Activated naive CD4-positive, alpha-beta T cell treated with anti-CD3 and anti-CD28 coated beads for 36 hours (primary cell): ENCODE measurements around the gene RAD23A. TPM values are rescaled to one million over a fixed set of nuclear protein-coding genes. Genes with fewer than 3 reads are reported as not detected.
"Not testable (repeated sequence)": the region's sequence is repeated elsewhere in the genome, so short reads cannot be mapped to it uniquely, and the experiment has no call there.

Experiments used
- CTCF ChIA-PET: fragments of 350-600 bp; sonication (Branson Sonifier 250); formaldehyde crosslinking; loops from one replicate; lab custom pipeline; 2021; ENCODE audit warnings: antibody characterized with exemption; lab: Charles Lee
- DNase-seq: peaks from one replicate; pipeline ENCODE4 v3.0.0-alpha.2; 2020
- H3K27ac Mint-ChIP-seq: one replicate; pipeline ENCODE4 v1.8.0; 2021; ENCODE audit warnings: mild to moderate bottlenecking, mixed read lengths
- H3K27me3 Mint-ChIP-seq: one replicate; pipeline ENCODE4 v1.8.0; 2021; ENCODE audit warnings: low read depth, mixed read lengths
- H3K36me3 Mint-ChIP-seq: one replicate; pipeline ENCODE4 v1.8.0; 2021; ENCODE audit warnings: low read depth, mixed read lengths
- H3K4me1 Mint-ChIP-seq: one replicate; pipeline ENCODE4 v1.8.0; 2021; ENCODE audit warnings: low read depth, mixed read lengths
- H3K4me3 Mint-ChIP-seq: one replicate; pipeline ENCODE4 v1.8.0; 2021; ENCODE audit warnings: mild to moderate bottlenecking, moderate library complexity, mixed read lengths
- H3K9me3 Mint-ChIP-seq: one replicate; pipeline ENCODE4 v1.8.0; 2021; ENCODE audit warnings: mixed read lengths
- intact Hi-C: fragments of 100-400 bp; cut with micrococcal nuclease; formaldehyde crosslinking; loops from one replicate; pipeline ENCODE4 v1.15.1; 2023
- total RNA-seq, 2 experiments: library from RNA; stranded (reverse); gene quantifications; one replicate each; pipeline ENCODE4 v1.2.3, GENCODE V29; 2021

Gene RAD23A
- total RNA-seq, 2 experiments from 2014 or later: 219 to 223 TPM

- peaks cover 45% of the 10 kb centered on the region for H3K36me3 Mint-ChIP-seq
- intact Hi-C loops: no loop called here
- H3K27me3 Mint-ChIP-seq: no peaks in the 10 kb centered on the region
- H3K4me3 Mint-ChIP-seq: no peak overlapping the region
- peak overlapping the region; percentile 76 for H3K27ac Mint-ChIP-seq
- peaks cover 53% of the 10 kb centered on the region for H3K4me1 Mint-ChIP-seq
- CTCF ChIA-PET: interaction anchor here (0.6 to 6.2 kb wide), 2 partner anchors 13 to 61 kb away, joined by 3 to 36 read pairs; no protein-coding TSS in a partner anchor
- no peak for DNase-seq
- no peaks in the 10 kb centered on the region for H3K9me3 Mint-ChIP-seq
Measured at GRCh38 chr19:12952488-12953137, 7.0 kb downstream of the RAD23A start.

GRCh38 chr19:12953138-12953798 is 7.6 kb downstream of the RAD23A start:
- Mint-ChIP-seq H3K4me1 (peaks cover 48% of the 10 kb centered on the region), H3K36me3 (peaks cover 39% of the 10 kb centered on the region), H3K9me3 (no peaks in the 10 kb centered on the region), H3K27ac (peak overlapping the region; percentile 76), H3K4me3 (no peak overlapping the region), H3K27me3 (no peaks in the 10 kb centered on the region)
- intact Hi-C loops: no loop called here
- DNase-seq: no peak
- CTCF ChIA-PET: interaction anchor here (6.2 kb wide), 1 partner anchor 12 kb away, joined by 36 read pairs; no protein-coding TSS in a partner anchor

GRCh38 chr19:12953799-12954611 is 8.3 kb downstream of the RAD23A start:
- DNase-seq: no peak
- peak overlapping the region; percentile 76 for H3K27ac Mint-ChIP-seq
- no peak overlapping the region for H3K4me3 Mint-ChIP-seq
- no peaks in the 10 kb centered on the region for H3K27me3 Mint-ChIP-seq
- peaks cover 36% of the 10 kb centered on the region for H3K36me3 Mint-ChIP-seq
- peaks cover 45% of the 10 kb centered on the region for H3K4me1 Mint-ChIP-seq
- CTCF ChIA-PET: interaction anchor here (0.5 to 6.2 kb wide), 4 partner anchors 11 to 236 kb away, joined by 3 to 36 read pairs (median 3); no protein-coding TSS in a partner anchor
- intact Hi-C loops: loop anchor here (1.0 kb wide), 1 partner anchor 9 kb away; the partner anchor contains the start of gene RAD23A
- H3K9me3 Mint-ChIP-seq: no peaks in the 10 kb centered on the region

GRCh38 chr19:12954612-12954962 is 8.9 kb downstream of the RAD23A start:
- CTCF ChIA-PET: interaction anchor here (0.5 to 6.2 kb wide), 4 partner anchors 11 to 237 kb away, joined by 3 to 36 read pairs (median 3); no protein-coding TSS in a partner anchor
- no peaks in the 10 kb centered on the region for H3K27me3 Mint-ChIP-seq
- intact Hi-C loops: loop anchor here (1.0 kb wide), 1 partner anchor 9 kb away; the partner anchor contains the start of gene RAD23A
- H3K4me3 Mint-ChIP-seq: no peak overlapping the region
- peak; percentile 47 for DNase-seq
- peaks cover 36% of the 10 kb centered on the region for H3K36me3 Mint-ChIP-seq
- peaks cover 45% of the 10 kb centered on the region for H3K4me1 Mint-ChIP-seq
- H3K27ac Mint-ChIP-seq: peak overlapping the region; percentile 76
- H3K9me3 Mint-ChIP-seq: no peaks in the 10 kb centered on the region

GRCh38 chr19:12955575-12955974 is 9.9 kb downstream of the RAD23A start:
- H3K4me1 Mint-ChIP-seq: peaks cover 46% of the 10 kb centered on the region
- DNase-seq: not testable (repeated sequence)
- H3K36me3 Mint-ChIP-seq: peaks cover 29% of the 10 kb centered on the region

GRCh38 chr19:12955996-12956395 is 10.3 kb downstream of the RAD23A start:
- peaks cover 27% of the 10 kb centered on the region for H3K36me3 Mint-ChIP-seq
- H3K27ac Mint-ChIP-seq: peak overlapping the region; percentile 76
- no peaks in the 10 kb centered on the region for H3K27me3 Mint-ChIP-seq
- peaks cover 46% of the 10 kb centered on the region for H3K4me1 Mint-ChIP-seq
- H3K4me3 Mint-ChIP-seq: peak overlapping the region; percentile 86
- CTCF ChIA-PET: interaction anchor here (0.5 to 6.2 kb wide), 3 partner anchors 9 to 105 kb away, joined by 3 to 36 read pairs (median 3); no protein-coding TSS in a partner anchor
- DNase-seq: no peak
- H3K9me3 Mint-ChIP-seq: no peaks in the 10 kb centered on the region
- intact Hi-C loops: loop anchor here (2.0 kb wide), 1 partner anchor 17 kb away; the partner anchor contains the start of gene CALR

More at GRCh38 chr19:12955575-12955974, 9.9 kb downstream of the RAD23A start:
- CTCF ChIA-PET: interaction anchor here (0.9 to 6.2 kb wide), 3 partner anchors 10 to 106 kb away, joined by 3 to 36 read pairs (median 4); no protein-coding TSS in a partner anchor
- intact Hi-C loops, H3K27me3 Mint-ChIP-seq, H3K9me3 Mint-ChIP-seq: not testable (repeated sequence)
- Mint-ChIP-seq H3K27ac (peak overlapping the region; percentile 76), H3K4me3 (peak overlapping the region; percentile 86)

- CTCF ChIA-PET: interaction anchor here (0.5 to 6.2 kb wide), 2 partner anchors 9 to 74 kb away, joined by 3 to 36 read pairs; no protein-coding TSS in a partner anchor
- H3K27ac Mint-ChIP-seq: peak within 1 kb of the TSS; percentile 96
- H3K27me3 Mint-ChIP-seq: no peaks in the 10 kb centered on the region
- intact Hi-C loops: loop anchor here (2.0 kb wide), 1 partner anchor 18 kb away; the partner anchor contains the start of gene CALR
- peak within 1 kb of the TSS; percentile 88 for H3K4me3 Mint-ChIP-seq
- peak; percentile 85 for DNase-seq
- H3K36me3 Mint-ChIP-seq: peaks cover 20% of the 10 kb centered on the region
- no peaks in the 10 kb centered on the region for H3K9me3 Mint-ChIP-seq
- H3K4me1 Mint-ChIP-seq: peaks cover 43% of the 10 kb centered on the region
Measured at GRCh38 chr19:12956446-12957388, 11.1 kb downstream of the RAD23A start, which contains the start of gene GADD45GIP1. TSS of gene GADD45GIP1 (minus strand) at chr19:12957223. CDS start at chr19:12957212, 11 bp downstream.

GRCh38 chr19:12957389-12957952 is 11.8 kb downstream of the RAD23A start:
- Mint-ChIP-seq H3K36me3 (peaks cover 15% of the 10 kb centered on the region), H3K4me1 (peaks cover 42% of the 10 kb centered on the region), H3K27ac (peak overlapping the region; percentile 96), H3K4me3 (peak overlapping the region; percentile 88)
- not testable (repeated sequence) for H3K9me3 Mint-ChIP-seq, H3K27me3 Mint-ChIP-seq, DNase-seq
- intact Hi-C loops: loop anchor here (2.0 kb wide), 1 partner anchor 19 kb away; the partner anchor contains the start of gene CALR
- CTCF ChIA-PET: interaction anchor here (6.2 kb wide), 1 partner anchor 8 kb away, joined by 36 read pairs; no protein-coding TSS in a partner anchor

- H3K36me3 Mint-ChIP-seq: peaks cover 3% of the 10 kb centered on the region
- H3K4me3 Mint-ChIP-seq: no peak overlapping the region
- no peaks in the 10 kb centered on the region for H3K9me3 Mint-ChIP-seq
- no peak overlapping the region for H3K27ac Mint-ChIP-seq
- CTCF ChIA-PET: interaction anchor here (0.6 to 0.8 kb wide), 3 partner anchors 101 to 1719 kb away, joined by 3 read pairs; no protein-coding TSS in a partner anchor
- intact Hi-C loops: no loop called here
- H3K4me1 Mint-ChIP-seq: peaks cover 24% of the 10 kb centered on the region
- DNase-seq: no peak
- no peaks in the 10 kb centered on the region for H3K27me3 Mint-ChIP-seq
Measured at GRCh38 chr19:12959481-12959880, 13.8 kb downstream of the RAD23A start.

- Mint-ChIP-seq H3K4me3 (peak overlapping the region; percentile 93), H3K27me3 (no peaks in the 10 kb centered on the region), H3K9me3 (no peaks in the 10 kb centered on the region), H3K36me3 (no peaks in the 10 kb centered on the region), H3K27ac (peak overlapping the region; percentile 88), H3K4me1 (peaks cover 11% of the 10 kb centered on the region)
- DNase-seq: peak; percentile 92
- CTCF ChIA-PET: interaction anchor here (0.6 to 5.5 kb wide), 66 partner anchors 11 to 313 kb away, joined by 3 to 94 read pairs (median 4); partner anchors contain the start of genes CALR, DNASE2, FARSA and GADD45GIP1
- intact Hi-C loops: loop anchor here (1.0 kb wide), 4 partner anchors 27 to 129 kb away; partner anchors contain the start of gene CALR
Measured at GRCh38 chr19:12965017-12965811, 19.6 kb downstream of the RAD23A start.
